CD4-positive, alpha-beta T cell treated with Interferon alpha-2 for 1 hour (primary cell): Measurements from ENCODE around the gene OSCP1.

Source experiments
- DNase-seq, 2 donors: peaks; one replicate each; pipeline ENCODE4 v3.0.0-alpha.2; 2020 to 2022

OSCP1 gene

DNA sequence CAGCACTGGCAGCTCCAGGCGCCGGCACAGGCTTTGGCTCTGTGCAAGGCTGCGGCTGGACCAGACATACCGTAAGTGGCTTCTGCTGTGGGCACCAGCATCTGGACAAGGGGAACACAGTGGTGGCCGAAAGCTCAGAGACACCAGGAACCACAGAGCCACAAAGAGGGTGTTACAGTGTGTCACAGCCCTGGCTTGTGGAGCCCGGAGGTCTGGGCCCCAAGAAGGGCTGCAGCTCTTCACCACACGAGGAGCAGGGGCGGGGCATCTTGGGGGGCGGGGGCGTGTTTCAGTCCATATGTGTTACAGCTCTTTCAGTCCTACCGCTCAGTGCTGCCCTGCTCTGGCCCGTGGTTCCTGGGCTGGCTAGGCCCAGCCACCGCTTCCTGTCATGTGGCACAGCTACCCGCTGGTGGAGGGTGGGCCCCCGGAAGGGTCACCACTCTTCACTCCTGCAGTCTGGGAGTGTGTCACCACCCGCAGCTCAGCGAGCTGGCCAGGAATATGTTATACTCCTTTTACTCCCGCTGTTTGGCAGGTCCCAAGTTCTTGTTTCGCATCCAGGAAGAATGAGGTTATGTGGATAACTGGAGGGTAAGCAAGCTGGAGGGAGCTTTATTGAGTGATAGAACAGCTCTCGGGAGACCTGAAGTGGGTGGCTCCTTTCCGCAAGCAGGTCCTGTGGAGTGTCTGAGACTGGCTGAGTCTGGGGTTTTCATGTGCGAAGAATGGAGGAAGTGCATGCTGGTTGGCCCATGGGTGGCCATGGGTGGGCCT lies 49.2 kb downstream of the OSCP1 start:
- peak; percentile 55 to 75 for DNase-seq

DNA sequence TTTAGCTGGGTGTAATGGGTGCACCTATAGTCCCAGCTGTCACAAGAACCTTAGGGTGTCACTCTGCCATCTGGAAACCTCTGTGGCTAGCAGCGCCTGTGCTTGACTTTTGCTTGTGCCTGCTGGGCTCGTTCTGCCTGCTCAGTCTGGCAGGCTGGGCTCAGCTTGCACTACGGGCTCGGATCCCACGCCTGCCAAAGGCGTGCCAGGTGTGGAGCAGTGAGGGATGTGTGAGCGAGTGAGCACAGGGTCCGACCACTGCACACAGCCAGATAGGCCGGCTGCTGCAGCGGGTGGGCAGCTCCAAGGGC lies 49.8 kb downstream of the OSCP1 start:
- no peak for DNase-seq

DNA sequence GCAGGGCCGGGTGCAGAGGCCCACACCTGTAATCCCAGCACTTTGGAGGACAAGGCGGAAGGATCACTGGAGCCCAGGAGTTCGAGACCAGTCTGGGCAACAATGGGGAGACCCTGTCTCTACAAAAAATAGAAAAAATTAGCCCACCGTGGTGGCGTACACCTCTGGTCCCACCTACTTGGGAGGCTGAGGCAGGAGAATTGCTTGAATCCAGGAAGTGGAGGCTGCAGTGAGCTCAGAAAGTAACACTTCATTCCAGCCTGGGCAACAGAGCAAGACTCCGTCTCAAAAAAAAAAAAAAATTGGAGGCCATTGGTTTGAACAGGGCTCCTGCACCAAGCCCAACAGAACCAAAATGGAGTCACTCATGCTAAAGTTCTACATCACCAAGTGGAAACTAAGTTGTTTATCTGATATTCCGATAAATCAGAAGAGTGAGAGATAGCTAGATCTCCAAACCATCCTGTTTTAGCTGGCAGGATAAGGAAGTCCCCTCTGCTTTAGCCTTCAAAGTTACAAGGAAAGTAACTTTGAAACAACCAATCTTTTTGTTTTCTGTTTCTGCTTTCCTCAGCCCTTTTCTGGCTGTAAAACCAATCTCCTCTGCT lies 51.8 kb downstream of the OSCP1 start:
- no peak for DNase-seq

DNA sequence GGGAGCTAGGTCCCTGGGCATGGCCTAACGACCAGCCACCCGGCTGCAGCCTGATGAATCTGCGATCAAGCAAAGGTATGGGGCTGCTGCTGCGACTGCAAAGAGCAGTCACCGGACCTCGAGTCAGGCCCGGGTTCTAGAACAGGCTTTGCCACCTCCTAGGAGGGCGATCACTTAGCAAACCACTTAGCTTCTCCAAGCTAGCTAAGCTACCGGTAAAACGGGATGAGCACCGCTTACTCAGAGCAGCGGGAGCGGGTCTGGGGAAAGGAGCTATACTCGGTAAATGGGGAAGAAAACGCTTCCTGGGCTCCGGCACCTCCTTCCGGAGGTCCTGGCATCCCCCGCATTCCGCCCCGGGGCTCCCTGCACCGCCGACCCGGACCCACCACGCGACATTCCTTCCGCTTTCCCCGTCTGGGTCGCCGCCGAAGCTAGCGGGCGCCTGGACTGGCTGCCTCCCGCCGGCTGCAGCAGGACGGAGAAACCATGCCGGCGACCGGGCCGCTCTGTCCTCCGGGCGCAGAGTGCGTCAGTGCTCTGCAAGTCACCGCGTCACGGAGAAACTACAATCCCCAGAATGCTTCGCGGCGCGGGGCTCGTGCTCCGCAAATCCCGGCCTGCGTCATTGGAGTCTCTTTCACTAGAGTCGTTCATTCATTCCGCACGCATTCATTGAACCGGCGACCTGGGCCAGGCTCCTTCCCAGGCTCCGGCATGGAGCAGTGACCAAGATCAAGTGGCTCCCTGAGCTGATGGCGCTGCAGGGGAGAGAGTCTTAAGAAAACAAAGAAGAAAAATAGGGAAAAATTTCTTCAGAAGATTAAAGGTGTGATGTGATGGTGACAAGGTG lies 52.6 kb downstream of the OSCP1 start, which contains the start of gene LSM10:
Gene LSM10, minus strand, starts transcription at position 531 of the 853 bp plus-strand sequence. CDS start 3,779 bp downstream, outside the sequence.
- peak; percentile 90 to 93 for DNase-seq

DNA sequence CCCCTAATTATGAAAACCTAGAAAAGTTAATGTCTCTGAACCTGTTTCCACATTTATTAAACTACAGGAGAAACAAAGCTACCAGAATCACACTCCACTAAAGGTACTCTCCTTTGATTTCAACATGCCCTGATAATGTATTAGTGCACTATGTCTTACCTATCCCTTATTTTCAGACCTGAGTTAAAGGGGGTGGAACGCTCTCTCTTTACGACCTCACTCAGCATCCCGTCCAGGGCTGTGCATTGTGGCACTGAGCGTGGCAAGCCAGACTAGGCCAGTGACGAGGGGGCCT lies 53.2 kb downstream of the OSCP1 start:
- DNase-seq = peak in 1 of 2 donors; percentile 33

DNA sequence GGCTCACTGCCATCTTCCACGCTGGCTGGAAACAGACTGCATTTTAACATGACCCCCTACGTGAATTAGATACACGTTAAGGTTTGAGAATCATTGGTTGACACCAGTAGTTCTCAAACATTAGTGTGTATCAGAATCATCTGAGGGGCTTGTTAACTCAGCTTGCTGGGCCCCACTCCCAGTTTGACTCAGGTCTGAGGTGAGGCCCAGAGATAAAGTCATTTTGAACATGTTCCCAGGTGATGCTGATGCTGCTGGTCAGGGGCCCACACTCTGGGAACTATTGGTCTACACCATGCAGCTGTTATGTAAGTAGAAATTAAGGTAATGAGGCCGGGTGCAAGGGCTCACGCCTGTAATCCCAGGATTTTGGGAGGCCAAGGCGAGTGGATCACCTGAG lies 53.9 kb downstream of the OSCP1 start:
- DNase-seq = no peak

DNA sequence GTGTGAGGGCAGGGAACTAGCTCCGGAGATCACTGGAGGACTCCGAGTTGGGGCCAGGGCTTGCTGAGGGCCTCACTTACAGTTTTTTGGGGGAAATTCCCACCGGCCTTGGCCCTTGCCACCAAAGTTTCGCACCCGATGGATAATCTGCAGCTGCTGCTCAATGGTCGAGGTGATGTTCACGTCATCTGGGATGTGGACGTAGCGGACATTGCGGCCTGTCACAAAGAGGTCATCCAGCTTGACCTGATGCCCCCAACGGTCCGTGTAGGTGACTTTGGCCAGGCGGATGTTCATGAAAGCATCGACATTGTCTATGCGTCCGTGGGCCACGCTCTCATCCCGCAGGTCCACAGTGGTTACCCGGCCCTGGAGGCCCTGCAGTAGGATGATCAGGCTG lies 56.6 kb downstream of the OSCP1 start:
- no peak for DNase-seq

DNA sequence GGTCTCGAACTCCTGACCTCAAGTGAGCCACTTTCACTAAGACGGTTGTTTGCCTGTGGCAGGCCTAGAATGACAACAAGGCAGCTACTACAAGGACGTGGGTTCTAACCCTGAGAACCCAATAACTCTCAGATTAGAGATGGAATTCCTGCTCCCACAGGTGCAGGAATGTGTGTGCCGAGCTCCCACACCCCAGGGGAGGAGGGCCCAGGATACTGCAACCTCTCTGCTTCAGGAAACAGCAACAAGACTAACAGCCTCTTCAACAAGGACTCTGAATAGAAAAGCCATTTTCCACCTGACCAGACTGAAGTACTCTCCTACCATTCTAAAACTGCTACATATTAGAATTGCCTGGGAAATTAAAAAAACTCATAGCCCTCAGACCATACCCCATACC lies 57.4 kb downstream of the OSCP1 start:
- DNase-seq = no peak

DNA sequence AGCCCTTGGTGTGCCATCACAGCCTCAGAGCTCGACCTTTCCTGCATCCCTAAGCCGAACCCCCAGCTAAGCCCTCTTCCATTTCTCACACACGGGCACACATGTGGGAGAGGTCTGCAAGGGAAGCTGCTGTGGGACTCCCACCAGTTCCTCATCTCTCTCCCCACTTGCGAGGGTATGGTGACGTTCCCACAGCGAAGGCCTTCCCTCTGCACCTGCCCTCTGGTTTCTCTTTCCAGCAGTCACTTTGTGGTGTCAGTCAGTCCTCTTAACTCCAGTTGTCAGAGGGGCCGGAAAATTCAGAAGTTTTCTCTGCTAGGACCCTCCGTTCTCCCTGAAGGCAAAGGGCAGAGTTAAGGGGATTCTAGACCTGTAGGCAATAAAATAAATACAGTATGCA lies 59.0 kb downstream of the OSCP1 start:
- DNase-seq = no peak

DNA sequence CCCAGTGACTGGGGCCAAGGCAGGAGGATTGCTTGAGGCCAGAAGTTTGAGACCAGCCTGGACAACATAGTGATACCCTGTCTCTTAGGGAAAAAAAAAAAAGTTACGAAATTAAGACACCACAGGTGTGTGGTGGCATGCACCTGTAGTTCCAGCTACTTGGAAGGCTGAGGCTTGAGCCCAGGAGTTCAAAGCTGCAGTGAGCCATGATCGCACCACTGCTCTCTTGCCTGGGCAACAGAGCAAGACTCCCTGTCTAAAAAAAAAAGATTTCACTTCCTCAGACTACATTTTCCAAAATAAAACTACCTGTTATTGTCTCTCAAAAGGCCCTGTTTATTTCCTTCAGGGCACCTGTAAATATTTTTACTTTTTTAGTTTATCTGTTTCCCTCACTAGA lies 59.8 kb downstream of the OSCP1 start:
- DNase-seq = peak in 1 of 2 donors; percentile 33

DNA sequence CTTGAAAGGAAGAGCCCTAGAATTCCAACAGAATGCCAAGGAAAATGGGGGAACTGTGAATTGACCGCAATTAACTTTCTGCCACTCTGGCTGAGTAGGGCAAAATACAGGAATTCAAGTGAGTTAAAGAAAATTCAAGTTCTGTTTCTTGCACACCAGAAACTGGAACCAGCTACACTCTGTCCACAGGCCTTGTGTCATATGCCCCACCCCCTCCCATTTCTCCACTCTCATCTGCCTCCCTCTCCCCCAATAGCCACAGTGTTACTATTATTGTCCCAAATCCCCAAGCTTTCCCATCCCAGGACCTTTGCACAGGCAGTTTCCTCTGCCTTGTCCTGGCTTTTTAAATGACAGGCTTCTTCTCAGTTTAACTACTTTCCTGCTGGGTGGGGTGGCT lies 60.3 kb downstream of the OSCP1 start:
- DNase-seq = peak in 1 of 2 donors; percentile 52

DNA sequence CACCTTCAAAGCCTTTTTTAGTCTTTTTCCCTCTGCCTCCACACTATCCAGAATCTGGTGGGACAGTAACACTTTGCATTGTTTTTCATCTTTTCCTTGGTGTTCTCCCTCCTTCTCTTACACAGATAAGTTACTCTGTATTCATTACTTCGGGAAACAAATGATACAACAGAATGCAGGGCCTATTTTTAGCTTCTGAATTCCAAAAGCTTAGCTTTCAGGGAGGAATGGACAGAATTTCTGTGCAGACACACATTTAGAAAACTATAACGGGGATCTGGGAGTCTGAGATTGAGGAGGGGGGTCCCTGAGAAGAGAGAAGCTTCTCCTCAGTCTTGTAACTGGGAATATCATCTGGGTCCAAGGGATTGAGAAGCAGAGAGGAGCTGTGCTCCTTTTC lies 61.0 kb downstream of the OSCP1 start:
- DNase-seq = no peak

DNA sequence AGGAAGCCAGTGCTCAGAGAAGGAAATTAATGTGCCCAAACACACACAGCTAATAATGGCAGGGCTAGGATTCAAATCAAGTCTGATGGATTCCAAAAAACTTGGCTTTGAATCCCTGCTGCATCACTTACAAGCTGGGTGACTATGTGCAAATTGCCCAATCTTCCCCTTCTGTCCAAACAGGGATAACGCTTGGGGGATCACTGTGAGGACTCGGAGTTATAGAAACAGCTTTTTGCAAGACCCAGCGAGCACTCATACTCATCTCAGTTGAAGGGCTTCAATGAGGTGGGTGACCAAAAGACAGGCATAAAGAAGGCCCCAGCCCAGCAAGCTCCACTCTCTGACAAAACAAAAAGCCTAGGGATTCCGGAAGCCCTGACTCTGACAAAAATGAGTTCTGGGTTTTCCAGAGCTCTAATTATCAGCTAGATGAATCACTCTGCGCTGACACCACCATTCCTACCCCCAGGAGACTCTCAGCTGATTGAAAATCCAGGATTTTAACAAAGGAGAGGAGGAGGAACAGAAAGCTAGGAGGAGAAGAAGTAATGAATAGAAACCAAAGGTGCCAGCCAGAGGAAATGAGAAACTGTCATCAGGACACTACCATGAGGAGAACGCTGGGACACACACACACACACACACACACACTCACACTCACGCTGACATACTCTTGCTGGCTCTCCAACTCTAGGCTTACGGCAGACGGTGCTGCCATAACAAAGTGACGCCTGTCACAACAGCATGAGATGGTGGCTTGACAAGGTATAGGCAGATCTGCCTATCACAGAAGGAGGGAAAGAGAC lies 62.9 kb downstream of the OSCP1 start:
- DNase-seq = peak in 1 of 2 donors; percentile 51

DNA sequence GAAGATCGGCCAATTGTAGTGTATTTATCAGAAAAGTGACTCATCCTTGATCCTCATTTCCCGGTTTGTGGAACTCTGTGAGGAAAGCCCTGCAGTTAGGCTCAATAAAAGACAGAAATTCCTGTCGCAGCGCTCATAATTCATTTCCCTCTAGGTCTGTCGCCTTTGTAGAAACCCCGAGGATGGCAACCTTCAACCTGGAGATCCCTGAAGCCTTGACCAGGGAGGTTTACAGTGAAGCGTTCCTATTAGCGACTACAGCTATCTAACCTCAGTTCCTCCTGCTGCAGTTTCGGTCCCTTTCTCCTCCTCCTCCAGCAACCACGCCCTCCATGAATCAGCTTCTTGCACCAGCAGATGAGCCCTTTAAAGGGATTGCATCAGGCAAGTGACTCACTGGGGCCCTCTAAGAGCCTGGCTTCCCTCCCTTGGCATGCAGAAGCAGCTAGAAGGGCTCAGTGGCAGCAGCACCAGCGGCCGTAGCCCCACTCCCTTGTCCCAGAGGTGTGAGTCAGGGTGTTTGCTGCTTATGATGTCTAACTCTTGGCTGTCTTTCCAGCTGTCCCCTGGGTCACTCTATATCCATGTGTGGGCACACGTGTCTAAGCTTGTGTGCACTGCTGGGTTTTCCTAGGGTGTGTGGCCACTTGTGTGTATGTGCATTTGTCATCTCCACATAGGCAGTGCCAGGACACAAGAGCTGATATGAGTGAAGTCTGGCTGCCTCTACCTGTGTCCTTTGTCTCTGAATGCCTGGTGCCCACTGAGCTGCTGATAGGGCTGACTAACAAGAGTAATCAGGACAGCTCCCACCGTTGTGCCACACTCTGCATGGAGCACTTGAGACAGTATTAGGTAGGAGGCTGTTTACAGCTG lies 63.7 kb downstream of the OSCP1 start:
- peak; percentile 88 to 92 for DNase-seq

DNA sequence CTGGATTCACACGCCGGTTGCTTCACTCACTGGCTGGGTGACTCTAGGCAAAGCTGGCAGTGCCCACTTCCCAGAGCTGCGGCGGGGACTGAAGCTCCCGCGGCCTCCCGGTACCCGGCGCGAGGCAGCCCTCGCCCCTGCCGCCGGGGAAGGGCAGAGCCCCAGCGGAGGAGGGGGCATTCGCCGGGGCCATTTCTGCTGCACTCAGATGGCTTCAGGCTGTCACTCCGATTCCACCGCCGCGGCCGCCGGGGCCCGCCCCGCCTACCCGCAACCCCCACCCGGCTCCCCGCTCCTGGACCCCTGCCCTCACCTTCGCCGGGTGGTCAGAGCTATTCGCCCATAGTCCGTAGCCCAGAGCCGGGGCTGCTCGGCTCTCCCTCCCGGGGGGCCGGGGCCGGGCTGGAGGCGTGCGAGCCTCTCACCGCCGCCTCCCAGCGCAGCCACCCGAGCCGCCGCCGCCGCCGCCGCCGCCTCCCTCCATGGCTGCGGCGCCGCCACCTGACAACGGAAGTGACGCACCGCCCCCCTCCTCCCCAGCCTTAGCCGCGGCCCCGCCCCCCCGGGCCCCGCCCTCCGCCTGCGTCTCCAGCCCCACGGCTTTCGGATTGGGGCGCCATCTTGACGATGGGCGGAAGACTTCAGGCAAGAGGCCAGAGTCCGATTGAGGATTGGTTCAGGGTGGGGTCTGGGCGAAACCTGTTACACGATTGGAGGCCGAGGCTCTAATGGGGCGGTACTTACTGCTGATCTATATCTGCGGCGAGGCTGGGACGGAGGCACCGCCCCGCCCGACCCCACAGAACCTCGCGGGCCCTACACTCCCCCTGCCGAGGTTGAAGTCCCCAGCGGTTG lies 64.6 kb downstream of the OSCP1 start, which contains the start of gene STK40:
Gene STK40, minus strand, starts transcription at position 515 of the 855 bp plus-strand sequence. CDS start 24,592 bp downstream, outside the sequence.
- DNase-seq = peak; percentile 99

DNA sequence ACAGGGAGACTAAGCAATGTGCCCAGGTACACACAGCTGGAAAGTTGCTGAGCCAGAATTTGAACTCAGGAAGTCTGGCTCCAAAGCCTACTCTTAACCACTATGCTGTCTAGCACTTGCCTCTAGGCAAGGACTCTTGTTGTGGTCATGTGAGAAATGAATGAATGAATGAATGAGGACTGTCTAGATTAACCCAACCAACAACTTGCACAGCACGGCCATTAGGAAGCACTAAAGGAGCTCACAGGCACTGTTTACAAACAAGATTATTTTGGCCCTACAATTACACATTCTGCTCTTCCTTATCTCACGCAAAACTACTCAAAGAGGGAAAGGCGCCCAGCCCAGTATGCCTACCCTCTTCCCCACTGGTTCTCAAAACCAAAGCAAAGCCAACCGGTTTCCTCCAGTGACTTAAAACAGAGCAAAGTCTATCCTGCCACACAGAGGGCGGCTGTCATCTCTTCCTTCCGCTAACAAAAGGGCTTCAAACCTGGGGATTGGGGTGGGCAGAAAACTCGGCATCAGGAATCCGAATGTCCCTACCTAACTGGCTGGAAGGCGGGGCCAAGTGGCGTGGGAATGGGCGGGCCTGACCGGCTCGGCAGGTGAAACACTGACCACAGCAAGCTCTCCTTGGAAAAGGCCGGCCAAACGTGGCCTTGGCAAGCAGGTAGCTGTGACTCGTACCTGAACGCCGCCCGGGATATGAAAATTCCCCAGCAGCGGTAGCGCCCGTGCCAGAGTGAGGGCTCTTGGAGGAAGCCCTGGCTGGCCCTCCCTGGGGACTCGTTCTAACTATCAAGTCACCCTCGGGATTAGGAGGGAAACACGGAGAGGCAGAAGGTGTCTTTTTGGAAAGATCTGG lies 65.5 kb downstream of the OSCP1 start:
- peak; percentile 26 to 58 for DNase-seq

DNA sequence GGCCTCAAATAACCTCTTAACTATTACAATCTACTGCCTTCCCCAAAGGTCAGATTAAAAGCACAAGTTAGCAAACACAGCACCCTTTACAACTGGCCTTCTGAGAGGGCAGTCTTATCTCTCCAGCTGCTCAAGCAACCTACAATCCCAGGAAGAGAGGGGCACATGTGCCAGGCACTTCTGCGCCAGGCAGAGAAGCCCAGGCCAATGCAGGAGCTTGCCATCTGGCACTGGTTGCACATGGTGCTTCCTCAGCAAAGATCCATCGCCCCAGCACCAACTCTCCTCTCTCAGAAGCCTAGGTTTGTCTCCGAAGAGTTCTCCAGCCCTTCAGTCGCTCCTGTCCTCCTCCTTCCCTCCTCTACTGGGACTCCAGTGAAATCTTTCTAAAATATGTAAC lies 67.0 kb downstream of the OSCP1 start:
- no peak for DNase-seq

DNA sequence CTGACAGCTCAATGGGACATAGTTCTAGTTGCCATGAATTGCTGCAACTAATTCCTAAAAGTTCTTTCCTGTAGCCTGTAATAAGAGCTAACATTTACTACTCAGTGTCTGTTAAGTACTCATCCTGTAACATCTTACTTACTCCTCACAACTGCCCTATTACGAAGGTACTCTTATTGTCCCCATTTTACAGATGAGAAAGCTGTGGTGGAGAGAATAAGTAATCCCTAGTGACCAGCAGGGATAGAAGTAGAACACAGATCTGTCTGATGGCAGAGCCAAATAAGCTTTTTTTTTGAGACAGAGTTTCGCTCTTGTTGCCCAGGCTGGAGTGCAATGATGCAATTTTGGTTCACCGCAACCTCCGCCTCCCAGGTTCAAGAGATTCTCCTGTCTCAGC lies 67.6 kb downstream of the OSCP1 start:
- no peak for DNase-seq

DNA sequence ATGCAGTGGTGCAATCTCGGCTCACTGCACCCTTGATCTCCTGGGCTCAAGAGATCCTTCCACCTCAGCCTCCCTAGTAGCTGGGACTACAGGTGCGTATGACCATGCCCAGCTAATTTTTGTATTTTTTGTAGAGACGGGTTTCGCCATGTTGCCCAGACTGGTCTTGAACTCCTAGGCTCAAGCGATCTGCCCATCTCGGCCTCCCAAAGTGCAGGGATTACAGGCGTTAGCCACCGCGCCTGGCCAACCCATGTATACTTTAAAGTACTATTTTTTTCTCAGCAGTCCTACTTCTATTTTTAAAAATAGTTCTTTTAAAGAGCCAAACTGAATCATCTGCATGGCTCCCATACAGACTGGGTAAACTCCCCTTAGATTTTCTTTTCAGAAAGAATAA lies 68.0 kb downstream of the OSCP1 start:
- no peak for DNase-seq

DNA sequence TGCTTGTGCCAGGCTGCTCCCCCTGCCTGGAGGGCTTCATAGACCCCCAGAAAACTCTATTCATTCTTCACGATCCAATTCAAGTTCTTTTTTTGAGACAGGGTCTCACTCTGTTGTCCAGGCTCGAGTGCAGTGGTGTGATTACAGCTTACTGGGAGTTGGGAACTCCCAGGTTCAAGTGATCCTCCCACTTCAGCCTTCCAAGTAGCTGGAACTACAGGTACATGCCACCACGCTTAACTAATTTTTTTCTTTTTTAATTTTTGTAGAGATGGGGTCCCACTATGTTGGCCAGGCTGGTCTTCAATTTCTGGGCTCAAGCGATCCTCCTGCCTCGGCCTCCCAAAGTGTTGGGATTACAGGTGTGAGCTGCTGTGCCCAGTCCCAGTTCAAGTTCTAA lies 68.8 kb downstream of the OSCP1 start:
- DNase-seq = no peak
